Stimulated activated CD8-positive, alpha-beta memory T cell treated with anti-CD3 and anti-CD28 coated beads, Interleukin-7, amount 100 ng/mL, for 24 hours (primary cell): ENCODE measurements around the gene SERPINF2.
"Not testable (repeated sequence)": the region's sequence is repeated elsewhere in the genome, so short reads cannot be mapped to it uniquely, and the experiment has no call there.

Source experiments
- DNase-seq: peaks from one replicate; pipeline ENCODE4 v3.0.0-alpha.2; 2020; ENCODE audit warnings: low read depth

The SERPINF2 gene

GRCh38 chr17:1742371-1743087, at the start of gene SERPINF2:
SERPINF2 (plus strand) TSS chr17:1742871; CDS start chr17:1744996, 2,125 bp downstream.
- no peak for DNase-seq

GRCh38 chr17:1693339-1693738, 49.3 kb upstream of the SERPINF2 start:
- DNase-seq: no peak

GRCh38 chr17:1695365-1695764, 47.3 kb upstream of the SERPINF2 start:
- no peak for DNase-seq

DNA sequence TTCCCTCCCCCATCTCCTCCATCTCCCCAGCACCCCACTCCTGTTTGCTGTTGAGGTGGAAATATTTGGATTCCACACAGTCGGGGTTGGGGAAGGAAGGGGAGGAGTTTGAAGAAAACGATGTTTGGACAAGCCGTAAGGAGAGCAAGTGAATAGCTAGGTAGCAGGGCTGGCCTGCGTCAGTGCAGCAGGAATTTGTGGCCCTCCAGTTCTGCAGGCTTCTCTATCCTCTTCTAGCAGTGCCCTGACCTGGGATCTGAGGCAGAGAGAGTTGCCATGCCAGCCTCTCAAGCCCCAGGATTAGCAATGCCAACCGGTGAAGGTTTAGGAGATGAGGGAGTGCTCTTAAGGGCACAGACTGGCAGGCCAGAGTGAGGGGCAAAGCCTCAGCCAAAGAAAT, 45.0 kb upstream of the SERPINF2 start:
- no peak for DNase-seq

DNA sequence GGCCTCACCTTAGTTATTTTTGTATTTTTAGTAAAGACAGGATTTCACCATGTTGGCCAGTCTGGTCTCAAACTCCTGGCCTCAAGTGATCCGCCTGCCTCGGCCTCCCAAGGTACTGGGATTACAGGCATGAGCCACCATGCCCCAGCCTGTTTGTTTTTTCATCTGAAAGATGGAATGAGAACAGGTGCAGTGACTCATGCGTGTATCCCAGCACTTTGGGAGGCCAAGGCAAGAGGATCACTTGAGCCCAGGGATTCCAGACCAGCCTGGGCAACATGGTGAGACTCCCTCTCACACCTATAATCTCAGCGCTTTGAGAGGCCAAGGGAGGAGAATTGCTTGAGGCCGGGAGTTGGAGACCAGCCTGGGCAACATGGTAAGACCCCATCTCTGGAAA, 42.8 kb upstream of the SERPINF2 start:
- DNase-seq: not testable (repeated sequence)

GRCh38 chr17:1703063-1703462, 39.6 kb upstream of the SERPINF2 start:
- no peak for DNase-seq

GRCh38 chr17:1705004-1705403, 37.7 kb upstream of the SERPINF2 start:
- no peak for DNase-seq

- DNase-seq: no peak
These were observed 35.6 kb upstream of the SERPINF2 start for GRCh38 chr17:1707107-1707506.

DNA sequence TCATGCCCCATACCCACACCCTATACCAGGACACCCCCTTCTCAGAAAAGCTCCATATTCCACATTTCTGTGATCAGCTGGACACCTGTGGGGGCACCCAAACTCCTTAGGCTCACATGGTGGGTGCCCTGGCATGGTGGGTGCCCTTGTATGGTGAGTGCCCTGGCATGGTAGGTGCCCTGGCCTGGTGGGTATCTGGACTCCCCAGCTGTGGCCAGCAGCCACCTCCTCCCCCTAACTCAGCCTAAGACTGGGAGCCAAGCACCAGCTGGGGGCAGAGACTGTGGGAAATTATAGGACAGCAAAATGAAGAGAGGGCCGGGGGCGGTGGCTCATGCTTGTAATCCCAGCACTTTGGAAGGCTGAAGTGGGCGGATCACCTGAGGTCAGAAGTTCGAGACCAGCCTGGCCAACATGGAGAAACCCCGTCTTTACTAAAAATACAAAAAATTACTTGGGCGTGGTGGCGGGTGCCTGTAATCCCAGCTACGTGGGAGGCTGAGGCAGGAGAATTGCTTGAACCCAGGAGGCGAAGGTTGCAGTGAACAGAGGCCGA, 33.8 kb upstream of the SERPINF2 start:
- not testable (repeated sequence) for DNase-seq

DNA sequence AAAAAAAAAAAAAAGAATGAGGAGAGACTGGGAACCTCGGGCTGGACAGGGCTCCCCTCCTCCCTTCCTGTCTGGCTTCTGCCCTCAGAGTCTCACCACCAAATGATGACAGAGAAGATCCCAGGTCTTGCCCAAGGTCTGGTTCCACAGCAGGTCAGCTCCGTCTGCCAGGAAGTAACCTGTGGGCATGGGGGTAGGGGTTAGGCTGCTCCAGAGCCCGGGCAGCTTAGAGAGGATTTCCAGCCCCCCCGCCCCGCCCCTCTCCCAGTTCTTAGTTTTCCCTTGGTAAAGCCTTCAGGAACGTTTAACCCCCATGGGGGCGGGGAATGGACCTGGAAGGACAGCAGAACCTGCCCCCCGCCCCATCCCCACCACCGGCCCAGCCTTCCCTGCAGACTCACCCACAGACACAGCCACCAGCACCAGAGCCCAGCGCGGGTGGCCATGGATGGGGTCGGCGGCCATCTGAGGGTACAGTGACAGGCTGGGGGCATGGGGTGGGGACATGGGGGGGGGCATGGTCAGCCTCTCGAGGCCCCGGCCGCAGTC, 33.2 kb upstream of the SERPINF2 start:
- no peak for DNase-seq

- DNase-seq: no peak
These were observed 32.5 kb upstream of the SERPINF2 start, which contains the start of gene TLCD2 for GRCh38 chr17:1709971-1710806. TLCD2 (minus strand) TSS chr17:1710377; CDS start chr17:1710242, 135 bp downstream.

- no peak for DNase-seq
These were observed 31.7 kb upstream of the SERPINF2 start for GRCh38 chr17:1710807-1711553.

DNA sequence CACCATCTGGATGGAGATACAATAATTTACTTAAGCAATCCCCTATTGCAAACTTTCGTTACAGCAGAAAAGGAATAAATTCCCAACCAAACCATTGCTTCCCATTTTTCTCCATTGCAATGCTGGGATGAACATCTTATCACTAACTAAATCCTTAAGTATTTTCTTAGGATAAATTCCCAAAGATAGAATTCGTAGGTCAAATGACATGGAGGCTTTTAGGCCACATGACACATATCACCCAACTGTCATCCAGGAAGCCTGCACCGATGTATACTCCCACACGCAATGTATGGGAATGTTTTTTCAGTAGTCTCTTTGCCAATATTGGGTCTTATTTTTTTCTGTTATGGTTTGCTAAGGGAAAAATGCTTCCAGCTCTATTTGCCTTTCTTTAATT, 30.9 kb upstream of the SERPINF2 start:
- no peak for DNase-seq

DNA sequence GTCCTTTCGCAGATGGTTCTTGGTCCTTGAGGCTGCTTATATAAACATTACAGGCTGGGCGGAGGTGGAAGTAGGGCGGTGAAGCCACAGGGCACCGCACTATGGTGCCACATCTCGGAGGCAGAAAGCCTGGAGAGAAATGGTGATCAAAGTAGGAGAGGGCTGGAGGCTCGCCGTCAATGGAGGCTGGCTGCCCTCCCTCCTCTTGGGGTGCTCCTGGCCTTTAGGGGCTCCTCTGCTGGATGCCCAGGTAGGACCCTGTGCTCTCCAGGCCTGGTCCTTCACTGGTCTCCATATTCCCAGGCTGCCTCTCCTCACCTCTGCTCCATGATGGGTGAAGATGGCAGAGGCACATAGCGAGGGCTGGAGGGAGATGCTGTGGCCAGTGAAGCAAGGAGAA, 30.4 kb upstream of the SERPINF2 start:
- DNase-seq: no peak

GRCh38 chr17:1713160-1713877, 29.4 kb upstream of the SERPINF2 start:
- no peak for DNase-seq

- DNase-seq: no peak
These were observed 28.7 kb upstream of the SERPINF2 start for GRCh38 chr17:1713878-1714426.

DNA sequence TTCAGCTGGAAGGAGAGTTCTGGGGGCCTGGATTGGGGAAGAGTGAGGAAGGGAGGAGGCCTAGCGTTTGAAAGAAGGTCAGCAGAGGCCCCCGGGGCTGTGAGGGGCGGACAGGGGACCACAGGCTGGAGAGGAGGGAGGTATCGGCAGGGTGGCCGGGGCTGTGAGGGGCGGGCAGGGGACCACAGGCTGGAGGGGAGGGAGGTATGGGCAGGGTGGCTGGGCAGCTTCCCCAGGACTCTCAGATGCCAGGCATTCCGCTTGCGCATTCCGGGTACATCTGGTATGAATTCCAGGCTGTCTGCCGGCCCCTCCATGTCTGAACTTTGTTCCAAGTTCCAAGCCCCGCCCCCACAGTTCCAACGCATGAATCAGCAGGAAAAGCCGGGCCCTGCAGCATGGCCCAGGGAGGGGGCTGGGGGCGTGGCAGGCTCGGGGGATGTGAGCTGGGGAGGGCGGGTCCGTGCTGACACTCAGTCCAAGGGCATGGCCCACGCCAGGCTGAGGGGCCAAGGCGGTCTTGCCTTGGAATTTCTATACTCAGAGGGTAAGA, 28.2 kb upstream of the SERPINF2 start:
- no peak for DNase-seq

GRCh38 chr17:1714980-1715802, 27.5 kb upstream of the SERPINF2 start:
- DNase-seq: no peak

- DNase-seq: no peak
These were observed 26.9 kb upstream of the SERPINF2 start for GRCh38 chr17:1715803-1716075.
